HFFc6 (cell line): ENCODE measurements around the gene ZSCAN12. TPM values are rescaled to one million over a fixed set of nuclear protein-coding genes. Genes with fewer than 3 reads are reported as not detected.
A peak's percentile ranks its signal among the peaks of the same experiment; 100 is the strongest.
"Not testable (repeated sequence)": the region's sequence is repeated elsewhere in the genome, so short reads cannot be mapped to it uniquely, and the experiment has no call there.

Experiments
- DNase-seq: peaks from one replicate; pipeline ENCODE4 v3.0.0-alpha.2; 2018
- H3K27ac Mint-ChIP-seq: 2 replicates; pipeline ENCODE4 v1.8.0; 2020; ENCODE audit warnings: mild to moderate bottlenecking, mixed read lengths
- H3K27me3 Mint-ChIP-seq: 2 replicates; pipeline ENCODE4 v1.8.0; 2021; ENCODE audit warnings: mild to moderate bottlenecking, moderate library complexity, mixed read lengths; ENCODE audit not compliant: insufficient read depth
- H3K36me3 Mint-ChIP-seq: 2 replicates; pipeline ENCODE4 v1.8.0; 2021; ENCODE audit warnings: low read depth, mixed read lengths
- H3K4me1 Mint-ChIP-seq: 2 replicates; pipeline ENCODE4 v1.8.0; 2020; ENCODE audit warnings: low read depth, mixed read lengths
- H3K4me3 Mint-ChIP-seq: 2 replicates; pipeline ENCODE4 v1.8.0; 2020; ENCODE audit warnings: mild to moderate bottlenecking, moderate library complexity, mixed read lengths
- H3K9me3 Mint-ChIP-seq: 2 replicates; pipeline ENCODE4 v1.8.0; 2020; ENCODE audit warnings: mild to moderate bottlenecking, mixed read lengths
- CTCF ChIP-seq: fragments of 200-600 bp; sonication (generic); IDR thresholded peaks from 2 replicates; pipeline ENCODE4 v1.5.0; 2021; ENCODE audit warnings: antibody characterized with exemption, mild to moderate bottlenecking
- total RNA-seq, 6 experiments: library from RNA; stranded (reverse); fragmentation: NEBNext Ultra II Directional; extraction: Animal tissue kit (Norgen Biotek cat#: 25700); gene quantifications; 2 replicates in 1 of 6; 3 replicates in 5 of 6; pipeline ENCODE4 v1.2.3, GENCODE V29; 2021

The ZSCAN12 gene
- total RNA-seq, 6 experiments from 2014 or later: 2.4 to 3.1 (median 2.8) TPM

DNA sequence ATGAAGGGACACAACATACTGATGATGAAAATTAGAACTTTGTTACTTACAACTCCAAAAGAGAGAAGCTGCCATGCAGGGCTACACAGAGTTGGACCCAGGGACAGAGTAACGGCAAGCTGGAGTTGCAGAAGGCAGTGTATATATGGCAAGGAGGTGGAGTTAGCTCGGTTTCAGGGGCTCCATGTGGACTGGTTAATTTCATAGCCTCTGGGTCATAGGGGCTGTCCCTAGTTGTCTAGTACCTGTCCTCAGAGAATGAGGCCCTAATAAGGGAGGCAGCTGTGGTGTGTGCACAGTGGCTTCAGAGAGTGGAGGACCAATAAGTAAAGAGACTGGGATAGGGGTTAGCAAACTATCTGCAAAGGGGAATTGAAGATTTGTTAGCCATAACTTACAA lies 7.9 kb upstream of the ZSCAN12 start:
- no peak overlapping the region for H3K4me3 Mint-ChIP-seq
- no peak for TF ChIP-seq CTCF
- H3K9me3 Mint-ChIP-seq: no peaks in the 10 kb centered on the region
- no peaks in the 10 kb centered on the region; the same call in none of the 2 replicates for H3K27me3 Mint-ChIP-seq
- no peak for DNase-seq
- no peaks in the 10 kb centered on the region for H3K4me1 Mint-ChIP-seq
- no peaks in the 10 kb centered on the region for H3K36me3 Mint-ChIP-seq
- no peak overlapping the region for H3K27ac Mint-ChIP-seq

GRCh38 chr6:28403923-28404322 lies 4.4 kb upstream of the ZSCAN12 start:
- H3K4me1 Mint-ChIP-seq: peaks cover 15% of the 10 kb centered on the region
- H3K9me3 Mint-ChIP-seq, H3K27me3 Mint-ChIP-seq, H3K36me3 Mint-ChIP-seq, DNase-seq, H3K4me3 Mint-ChIP-seq, H3K27ac Mint-ChIP-seq: not testable (repeated sequence)

- Mint-ChIP-seq H3K27me3 (no peaks in the 10 kb centered on the region; the same call in none of the 2 replicates), H3K36me3 (peaks cover 12% of the 10 kb centered on the region), H3K9me3 (no peaks in the 10 kb centered on the region), H3K27ac (no peak overlapping the region), H3K4me1 (peaks cover 28% of the 10 kb centered on the region), H3K4me3 (no peak overlapping the region)
- no peak for DNase-seq
- TF ChIP-seq CTCF: no peak
These were observed 2.6 kb upstream of the ZSCAN12 start for GRCh38 chr6:28402197-28402596.

DNA sequence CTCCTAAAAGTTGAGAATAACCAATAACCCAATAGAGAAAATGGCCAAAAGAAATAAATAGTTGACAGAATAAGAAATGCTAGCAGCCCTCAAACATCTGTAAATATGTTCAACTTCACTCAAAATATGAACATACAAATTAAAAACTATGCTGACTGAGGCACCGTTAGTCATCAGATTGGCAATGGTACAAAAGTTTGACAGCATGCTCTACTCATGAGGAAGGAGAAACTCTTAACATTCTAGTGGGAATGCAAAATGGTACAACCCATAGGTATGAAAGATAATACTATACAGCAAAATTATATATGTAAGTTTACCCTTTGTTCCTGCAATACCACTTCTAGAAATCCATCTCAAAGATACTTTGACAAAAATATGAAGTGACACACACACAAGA lies 1.6 kb upstream of the ZSCAN12 start:
- Mint-ChIP-seq H3K36me3 (peaks cover 12% of the 10 kb centered on the region), H3K4me1 (peaks cover 36% of the 10 kb centered on the region), H3K4me3 (peak overlapping the region; percentile 55), H3K9me3 (no peaks in the 10 kb centered on the region), H3K27ac (no peak overlapping the region), H3K27me3 (no peaks in the 10 kb centered on the region; the same call in none of the 2 replicates)
- no peak for TF ChIP-seq CTCF
- no peak for DNase-seq

DNA sequence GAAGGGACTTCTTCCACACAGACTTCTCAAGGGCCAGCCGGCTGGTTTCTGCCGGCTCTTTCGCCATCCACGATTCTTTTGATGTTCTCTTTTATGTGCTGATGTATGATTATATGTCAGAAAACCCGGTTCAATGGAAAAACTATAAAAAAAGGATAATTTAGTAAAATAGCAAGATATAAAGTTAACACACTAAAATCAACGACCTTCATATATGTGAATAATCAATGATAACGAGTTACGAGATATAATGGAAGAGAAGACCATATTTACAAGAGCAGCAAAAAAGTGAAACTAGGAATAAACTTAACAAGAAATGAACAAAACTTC lies 540 bp upstream of the ZSCAN12 start:
- TF ChIP-seq CTCF: no peak
- peaks cover 36% of the 10 kb centered on the region for H3K4me1 Mint-ChIP-seq
- H3K4me3 Mint-ChIP-seq: peak overlapping the region; percentile 98
- H3K27me3 Mint-ChIP-seq: no peaks in the 10 kb centered on the region; the same call in 1 of the 2 replicates
- no peaks in the 10 kb centered on the region for H3K9me3 Mint-ChIP-seq
- H3K27ac Mint-ChIP-seq: peak overlapping the region; percentile 95
- no peak for DNase-seq
- H3K36me3 Mint-ChIP-seq: peaks cover 12% of the 10 kb centered on the region

- no peaks in the 10 kb centered on the region; the same call in 1 of the 2 replicates for H3K27me3 Mint-ChIP-seq
- H3K27ac Mint-ChIP-seq: no peak overlapping the region
These were observed 3.6 kb downstream of the ZSCAN12 start for GRCh38 chr6:28395918-28396317.

More at GRCh38 chr6:28395918-28396317, 3.6 kb downstream of the ZSCAN12 start:
- no peaks in the 10 kb centered on the region for H3K9me3 Mint-ChIP-seq
- H3K4me1 Mint-ChIP-seq: peaks cover 38% of the 10 kb centered on the region
- TF ChIP-seq CTCF: no peak
- H3K36me3 Mint-ChIP-seq: peaks cover 27% of the 10 kb centered on the region
- H3K4me3 Mint-ChIP-seq: no peak overlapping the region
- DNase-seq: no peak
